Measurements from ENCODE around the gene MSANTD1.

MSANTD1 gene

GRCh38 chr4:3208826-3209225 is 40.1 kb upstream of the MSANTD1 start:
- ATAC-seq: no peak
- TF ChIP-seq ZNF70 (CRISPR knock-in tag; IDR thresholded peaks at IDR 0.05) (no peak), RARB (CRISPR knock-in tag; IDR thresholded peaks at IDR 0.05) (no peak), OSR1 (CRISPR knock-in tag; IDR thresholded peaks at IDR 0.05) (no peak), ZNF8 (CRISPR knock-in tag; IDR thresholded peaks at IDR 0.05) (no peak), GLIS3 (CRISPR knock-in tag; IDR thresholded peaks at IDR 0.05) (no peak), CSDC2 (CRISPR knock-in tag; IDR thresholded peaks at IDR 0.05) (no peak), ARNTL (CRISPR knock-in tag; IDR thresholded peaks at IDR 0.05; ENCODE audit: borderline replicate concordance, low read depth) (no peak), ZFP30 (CRISPR knock-in tag; IDR thresholded peaks at IDR 0.05) (no peak), CREB5 (CRISPR knock-in tag; IDR thresholded peaks at IDR 0.05; ENCODE audit: low read depth) (no peak), ISL1 (CRISPR knock-in tag; IDR thresholded peaks at IDR 0.05) (no peak), ZFP3 (CRISPR knock-in tag; IDR thresholded peaks at IDR 0.05) (no peak), TOX (CRISPR knock-in tag; IDR thresholded peaks at IDR 0.05; ENCODE audit: borderline replicate concordance) (no peak), ESRRG (CRISPR knock-in tag; IDR thresholded peaks at IDR 0.05) (no peak)
- TF ChIP-seq, protein P1, sequence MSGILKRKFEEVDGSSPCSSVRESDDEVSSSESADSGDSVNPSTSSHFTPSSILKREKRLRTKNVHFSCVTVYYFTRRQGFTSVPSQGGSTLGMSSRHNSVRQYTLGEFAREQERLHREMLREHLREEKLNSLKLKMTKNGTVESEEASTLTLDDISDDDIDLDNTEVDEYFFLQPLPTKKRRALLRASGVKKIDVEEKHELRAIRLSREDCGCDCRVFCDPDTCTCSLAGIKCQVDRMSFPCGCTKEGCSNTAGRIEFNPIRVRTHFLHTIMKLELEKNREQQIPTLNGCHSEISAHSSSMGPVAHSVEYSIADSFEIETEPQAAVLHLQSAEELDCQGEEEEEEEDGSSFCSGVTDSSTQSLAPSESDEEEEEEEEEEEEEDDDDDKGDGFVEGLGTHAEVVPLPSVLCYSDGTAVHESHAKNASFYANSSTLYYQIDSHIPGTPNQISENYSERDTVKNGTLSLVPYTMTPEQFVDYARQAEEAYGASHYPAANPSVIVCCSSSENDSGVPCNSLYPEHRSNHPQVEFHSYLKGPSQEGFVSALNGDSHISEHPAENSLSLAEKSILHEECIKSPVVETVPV (CRISPR knock-in tag; IDR thresholded peaks at IDR 0.05): no peak
- TF ChIP-seq, protein P2, sequence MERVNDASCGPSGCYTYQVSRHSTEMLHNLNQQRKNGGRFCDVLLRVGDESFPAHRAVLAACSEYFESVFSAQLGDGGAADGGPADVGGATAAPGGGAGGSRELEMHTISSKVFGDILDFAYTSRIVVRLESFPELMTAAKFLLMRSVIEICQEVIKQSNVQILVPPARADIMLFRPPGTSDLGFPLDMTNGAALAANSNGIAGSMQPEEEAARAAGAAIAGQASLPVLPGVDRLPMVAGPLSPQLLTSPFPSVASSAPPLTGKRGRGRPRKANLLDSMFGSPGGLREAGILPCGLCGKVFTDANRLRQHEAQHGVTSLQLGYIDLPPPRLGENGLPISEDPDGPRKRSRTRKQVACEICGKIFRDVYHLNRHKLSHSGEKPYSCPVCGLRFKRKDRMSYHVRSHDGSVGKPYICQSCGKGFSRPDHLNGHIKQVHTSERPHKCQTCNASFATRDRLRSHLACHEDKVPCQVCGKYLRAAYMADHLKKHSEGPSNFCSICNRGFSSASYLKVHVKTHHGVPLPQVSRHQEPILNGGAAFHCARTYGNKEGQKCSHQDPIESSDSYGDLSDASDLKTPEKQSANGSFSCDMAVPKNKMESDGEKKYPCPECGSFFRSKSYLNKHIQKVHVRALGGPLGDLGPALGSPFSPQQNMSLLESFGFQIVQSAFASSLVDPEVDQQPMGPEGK (CRISPR knock-in tag; IDR thresholded peaks at IDR 0.05; ENCODE audit: borderline replicate concordance): no peak

DNA sequence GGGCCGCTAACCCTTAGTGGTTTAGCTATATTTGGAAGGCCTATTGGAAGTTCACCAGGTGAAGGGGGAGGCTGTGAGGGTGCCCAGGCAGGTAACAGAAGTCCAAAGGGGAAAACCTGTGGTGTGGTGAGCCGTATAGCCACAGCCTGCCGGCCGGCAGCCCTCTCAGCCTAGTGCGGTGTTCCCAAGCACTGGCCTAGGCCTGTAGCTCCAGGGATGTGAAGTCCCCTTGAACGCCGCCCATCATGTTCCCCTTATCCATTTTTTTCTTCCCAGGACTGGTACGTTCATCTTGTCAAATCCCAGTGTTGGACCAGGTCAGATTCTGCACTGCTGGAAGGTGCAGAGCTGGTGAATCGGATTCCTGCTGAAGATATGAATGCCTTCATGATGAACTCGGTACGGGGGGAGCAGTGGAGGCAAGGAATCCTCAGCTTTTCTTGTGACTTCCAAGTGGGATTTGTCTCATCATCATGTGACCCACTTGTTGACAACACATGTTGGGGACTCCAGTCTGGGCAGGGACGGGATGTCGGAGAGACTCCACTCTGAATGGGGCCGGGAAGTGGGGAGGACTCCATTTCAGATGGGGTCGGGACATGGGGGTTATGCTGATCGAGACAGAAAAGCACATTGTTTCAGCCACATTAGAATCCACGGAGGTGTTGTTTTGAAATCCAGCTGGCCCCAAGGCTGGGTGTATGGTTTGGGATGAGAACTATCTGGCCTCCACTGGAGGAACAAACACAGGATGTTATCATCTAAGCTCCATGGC is 39.2 kb upstream of the MSANTD1 start:
- no peak for ATAC-seq
- TF ChIP-seq, protein P1 (CRISPR knock-in tag; IDR thresholded peaks at IDR 0.05): no peak

DNA sequence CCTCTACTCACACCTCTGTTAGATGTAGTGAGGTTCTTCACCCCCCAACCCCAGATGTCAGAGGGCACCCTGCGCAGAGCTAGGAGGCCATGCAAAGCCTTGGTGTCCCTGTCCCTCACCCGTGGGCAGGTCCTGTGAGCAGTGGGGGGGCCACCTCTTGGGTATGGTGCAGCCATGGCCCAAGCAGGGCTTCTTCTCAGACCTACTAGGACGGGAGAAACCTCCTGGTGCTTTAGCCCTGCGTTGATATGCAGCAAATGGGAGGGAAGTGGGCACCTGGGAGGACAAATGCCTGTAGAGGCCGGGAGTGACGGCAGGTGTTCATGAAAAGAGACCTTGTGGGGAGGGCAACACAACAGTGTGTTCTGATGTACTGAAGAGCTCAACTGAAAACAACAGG is 38.5 kb upstream of the MSANTD1 start:
- ATAC-seq: no peak
- TF ChIP-seq ISL1 (CRISPR knock-in tag; IDR thresholded peaks at IDR 0.05) (no peak), ZNF8 (CRISPR knock-in tag; IDR thresholded peaks at IDR 0.05) (no peak)
- TF ChIP-seq, protein P2 (CRISPR knock-in tag; IDR thresholded peaks at IDR 0.05; ENCODE audit: borderline replicate concordance): no peak

GRCh38 chr4:3211866-3212265 is 37.1 kb upstream of the MSANTD1 start:
- TF ChIP-seq ZC3H10 (CRISPR knock-in tag; IDR thresholded peaks at IDR 0.05) (no peak), SNAI2 (CRISPR knock-in tag; IDR thresholded peaks at IDR 0.05) (no peak), ISL1 (CRISPR knock-in tag; IDR thresholded peaks at IDR 0.05) (no peak)
- ATAC-seq: no peak

DNA sequence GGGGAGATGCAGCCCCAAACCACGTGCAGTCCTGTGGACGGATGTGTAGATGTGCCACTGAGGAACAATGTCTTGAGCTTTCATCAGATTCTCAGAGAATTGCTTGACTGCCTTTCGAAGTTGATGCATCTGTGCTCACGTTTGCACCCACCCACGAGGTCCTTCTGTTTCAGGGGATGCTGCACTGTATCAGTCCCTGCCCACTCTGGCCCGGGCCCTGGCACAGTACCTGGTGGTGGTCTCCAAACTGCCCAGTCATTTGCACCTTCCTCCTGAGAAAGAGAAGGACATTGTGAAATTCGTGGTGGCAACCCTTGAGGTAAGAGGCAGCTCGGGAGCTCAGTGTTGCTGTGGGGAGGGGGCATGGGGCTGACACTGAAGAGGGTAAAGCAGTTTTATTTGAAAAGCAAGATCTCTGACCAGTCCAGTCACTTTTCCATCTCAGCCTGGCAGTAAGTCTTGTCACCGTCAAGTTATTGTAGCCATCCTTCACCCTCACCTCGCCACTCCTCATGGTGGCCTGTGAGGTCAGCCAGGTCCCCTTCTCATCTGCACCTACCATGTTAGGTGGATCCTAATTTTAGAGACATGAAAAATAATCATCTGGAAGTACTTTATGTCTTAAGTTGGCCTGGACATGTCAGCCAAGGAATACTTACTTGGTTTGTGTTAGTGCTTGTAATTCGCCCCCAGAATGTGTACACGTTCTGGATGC is 36.4 kb upstream of the MSANTD1 start:
- ATAC-seq: no peak
- no peak for TF ChIP-seq ZFP3 (CRISPR knock-in tag; IDR thresholded peaks at IDR 0.05)

Measured in SK-N-SH treated with all-trans-retinoic acid at 6 μM for 48 hours (cell line).